ENCODE results near the gene CFAP161.

Gene CFAP161

GRCh38 chr15:81171286-81171685 is 37.2 kb downstream of the CFAP161 start:
- no peaks in the 10 kb centered on the region for H3K9me2 ChIP-seq (replicated peaks; ENCODE audit: insufficient read depth, low read length)
- H4K20me1 ChIP-seq (ENCODE audit: insufficient read depth, low read length): no peaks in the 10 kb centered on the region
- no peaks in the 10 kb centered on the region for H3K9me3 ChIP-seq (replicated peaks; ENCODE audit: insufficient read depth, low read length)
- no peak overlapping the region for H3K27ac ChIP-seq (ENCODE audit: low read length)
- no peak overlapping the region for H3K9ac ChIP-seq (ENCODE audit: low read length)
- H3K4me1 ChIP-seq (ENCODE audit: low read length): no peaks in the 10 kb centered on the region
- no peak overlapping the region for H3K4me2 ChIP-seq (ENCODE audit: low read depth, low read length)
- no peaks in the 10 kb centered on the region for H3K79me2 ChIP-seq (ENCODE audit: low read length)
- TF ChIP-seq EZH2phosphoT487 (IDR thresholded peaks at IDR 0.05; ENCODE audit: low read length) (no peak), EZH2 (optimal IDR thresholded peaks at IDR 0.05; ENCODE audit: low read depth, low read length) (no peak), CTCF (IDR thresholded peaks at IDR 0.05; ENCODE audit: low read length) (no peak)
- H2AFZ ChIP-seq (ENCODE audit: low read length): no peak overlapping the region
- H3K27me3 ChIP-seq (replicated peaks; ENCODE audit: insufficient read depth, low read length): no peaks in the 10 kb centered on the region
- H3K36me3 ChIP-seq (replicated peaks; ENCODE audit: insufficient read depth, low read length): no peaks in the 10 kb centered on the region
- no peak for DNase-seq
- no peaks in the 10 kb centered on the region for H3F3A ChIP-seq (ENCODE audit: insufficient read depth, low read length)
- no peak overlapping the region for H3K4me3 ChIP-seq (ENCODE audit: low read length)

- H3K9ac ChIP-seq (ENCODE audit: low read length): no peak overlapping the region
- H3K9me3 ChIP-seq (replicated peaks; ENCODE audit: insufficient read depth, low read length): no peaks in the 10 kb centered on the region
- no peaks in the 10 kb centered on the region for H4K20me1 ChIP-seq (ENCODE audit: insufficient read depth, low read length)
- no peaks in the 10 kb centered on the region for H3K9me2 ChIP-seq (replicated peaks; ENCODE audit: insufficient read depth, low read length)
- TF ChIP-seq EZH2phosphoT487 (IDR thresholded peaks at IDR 0.05; ENCODE audit: low read length) (no peak), CTCF (IDR thresholded peaks at IDR 0.05; ENCODE audit: low read length) (no peak), EZH2 (optimal IDR thresholded peaks at IDR 0.05; ENCODE audit: low read depth, low read length) (no peak)
- H3K27ac ChIP-seq (ENCODE audit: low read length): no peak overlapping the region
- no peak overlapping the region for H3K4me3 ChIP-seq (ENCODE audit: low read length)
- no peaks in the 10 kb centered on the region for H3F3A ChIP-seq (ENCODE audit: insufficient read depth, low read length)
- H3K79me2 ChIP-seq (ENCODE audit: low read length): no peaks in the 10 kb centered on the region
- H3K36me3 ChIP-seq (replicated peaks; ENCODE audit: insufficient read depth, low read length): no peaks in the 10 kb centered on the region
- no peaks in the 10 kb centered on the region for H3K4me1 ChIP-seq (ENCODE audit: low read length)
- no peaks in the 10 kb centered on the region for H3K27me3 ChIP-seq (replicated peaks; ENCODE audit: insufficient read depth, low read length)
- no peak for DNase-seq
- no peak overlapping the region for H2AFZ ChIP-seq (ENCODE audit: low read length)
- no peak overlapping the region for H3K4me2 ChIP-seq (ENCODE audit: low read depth, low read length)
These were observed 40.2 kb downstream of the CFAP161 start for GRCh38 chr15:81174125-81174791.

GRCh38 chr15:81174792-81175327 is 40.8 kb downstream of the CFAP161 start:
- H3K9me2 ChIP-seq (replicated peaks; ENCODE audit: insufficient read depth, low read length): no peaks in the 10 kb centered on the region

More at GRCh38 chr15:81174792-81175327, 40.8 kb downstream of the CFAP161 start:
- H3K27ac ChIP-seq (ENCODE audit: low read length): no peak overlapping the region
- no peak overlapping the region for H3K4me3 ChIP-seq (ENCODE audit: low read length)
- DNase-seq: no peak
- no peak for TF ChIP-seq EZH2 (optimal IDR thresholded peaks at IDR 0.05; ENCODE audit: low read depth, low read length)
- TF ChIP-seq CTCF (IDR thresholded peaks at IDR 0.05; ENCODE audit: low read length): no peak
- no peak for TF ChIP-seq EZH2phosphoT487 (IDR thresholded peaks at IDR 0.05; ENCODE audit: low read length)
- H3K36me3 ChIP-seq (replicated peaks; ENCODE audit: insufficient read depth, low read length): no peaks in the 10 kb centered on the region
- no peak overlapping the region for H3K4me2 ChIP-seq (ENCODE audit: low read depth, low read length)
- no peaks in the 10 kb centered on the region for H3K9me3 ChIP-seq (replicated peaks; ENCODE audit: insufficient read depth, low read length)
- H3K27me3 ChIP-seq (replicated peaks; ENCODE audit: insufficient read depth, low read length): no peaks in the 10 kb centered on the region
- no peaks in the 10 kb centered on the region for H3F3A ChIP-seq (ENCODE audit: insufficient read depth, low read length)
- H4K20me1 ChIP-seq (ENCODE audit: insufficient read depth, low read length): no peaks in the 10 kb centered on the region
- no peaks in the 10 kb centered on the region for H3K79me2 ChIP-seq (ENCODE audit: low read length)
- H3K4me1 ChIP-seq (ENCODE audit: low read length): no peaks in the 10 kb centered on the region
- H2AFZ ChIP-seq (ENCODE audit: low read length): no peak overlapping the region
- H3K9ac ChIP-seq (ENCODE audit: low read length): no peak overlapping the region
